Osteoblast (primary cell): ENCODE measurements around the gene DNALI1. TPM values are rescaled to one million over a fixed set of nuclear protein-coding genes. Genes with fewer than 3 reads are reported as not detected.

Source experiments
- DNase-seq: peaks from one replicate; pipeline ENCODE4 v3.0.0; 2011; ENCODE audit warnings: low spot score, mixed read lengths; ENCODE audit not compliant: insufficient read length; ENCODE audit errors: missing footprints
- H2AFZ ChIP-seq: 2 replicates; pipeline ENCODE4 v1.6.0; 2011; ENCODE audit warnings: mild to moderate bottlenecking, low read length
- H3K27ac ChIP-seq: 2 replicates; pipeline ENCODE4 v1.5.1; 2011; ENCODE audit warnings: mild to moderate bottlenecking, low read depth, low read length, moderate library complexity
- H3K27me3 ChIP-seq: 2 replicates; pipeline ENCODE4 v1.6.0; 2012; ENCODE audit warnings: mild to moderate bottlenecking, control low read depth, inconsistent platforms, low read length, moderate library complexity; ENCODE audit not compliant: insufficient read depth
- H3K36me3 ChIP-seq: 2 replicates; pipeline ENCODE4 v1.5.1; 2011; ENCODE audit warnings: mild to moderate bottlenecking, low read length, control low read depth, moderate library complexity; ENCODE audit not compliant: insufficient read depth
- H3K4me1 ChIP-seq: 2 replicates; pipeline ENCODE4 v1.5.1; 2011; ENCODE audit warnings: mild to moderate bottlenecking, low read length, control low read depth, moderate library complexity; ENCODE audit not compliant: insufficient read depth
- H3K4me2 ChIP-seq: 2 replicates; pipeline ENCODE4 v1.6.0; 2011; ENCODE audit warnings: mild to moderate bottlenecking, low read length; ENCODE audit not compliant: insufficient read depth
- H3K4me3 ChIP-seq: fragments of 200-600 bp; sonication (generic); 3 replicates; pipeline ENCODE4 v1.5.1; 2012; ENCODE audit warnings: mild to moderate bottlenecking, low read length, inconsistent platforms; ENCODE audit not compliant: insufficient read depth
- H3K79me2 ChIP-seq: 2 replicates; pipeline ENCODE4 v1.6.0; 2012; ENCODE audit warnings: mild to moderate bottlenecking, low read length, control low read depth, inconsistent platforms; ENCODE audit not compliant: insufficient read depth
- H3K9me3 ChIP-seq: 2 replicates; pipeline ENCODE4 v1.5.1; 2011; ENCODE audit warnings: low read depth, low read length, control low read depth
- H4K20me1 ChIP-seq: 2 replicates; pipeline ENCODE4 v1.6.0; 2012; ENCODE audit warnings: mild to moderate bottlenecking, low read length, control low read depth; ENCODE audit not compliant: insufficient read depth
- CTCF ChIP-seq: IDR thresholded peaks from 2 replicates; pipeline ENCODE4 v1.5.1; 2011; ENCODE audit warnings: mild to moderate bottlenecking, low read depth, low read length, moderate library complexity; ENCODE audit errors: extremely low read depth
- total RNA-seq: library from RNA; depleted of rRNA; stranded (reverse); fragments of >200 nt; gene quantifications from 2 replicates; pipeline ENCODE4 v1.2.3, GENCODE V29; 2012

The DNALI1 gene
- total RNA-seq, 1 donor = 7.2 TPM

DNA sequence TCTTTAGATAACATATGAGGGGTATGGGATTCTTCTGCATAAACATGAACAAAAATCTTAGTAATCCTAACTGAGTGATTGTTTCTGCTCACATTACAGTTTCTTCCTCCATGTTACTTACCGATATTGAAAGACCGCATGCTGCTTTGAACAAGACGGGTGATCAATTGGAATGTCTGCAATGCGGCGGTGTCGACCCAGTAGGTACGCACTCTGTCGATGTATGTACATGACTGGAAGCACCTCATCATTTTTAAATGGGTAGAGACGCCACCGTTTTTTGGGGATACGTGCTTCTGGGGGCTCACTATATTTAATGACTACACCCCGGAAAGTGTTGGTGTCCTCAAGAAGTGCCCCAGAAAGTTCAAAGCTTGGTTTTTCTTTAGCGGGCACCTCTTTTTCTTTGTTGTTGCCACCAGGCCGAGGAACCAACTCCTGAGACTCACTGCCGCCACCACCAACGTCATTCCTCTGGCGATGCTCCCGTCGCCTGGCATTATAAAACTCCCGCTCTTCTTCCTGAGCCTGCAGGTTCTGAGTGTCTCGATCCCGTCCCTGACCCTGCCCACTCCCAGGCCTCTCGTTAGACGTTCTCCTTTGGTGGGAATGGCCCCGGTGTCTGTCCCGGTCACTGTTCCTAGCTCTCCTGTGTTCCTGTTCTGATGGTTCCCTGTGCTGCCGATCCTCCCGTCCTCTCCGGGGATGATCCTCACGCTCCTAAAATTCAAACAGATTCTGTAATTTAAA is 16.5 kb upstream of the DNALI1 start:
- peaks cover 45% of the 10 kb centered on the region for H3K36me3 ChIP-seq
- H2AFZ ChIP-seq = no peak overlapping the region
- peaks cover 11% of the 10 kb centered on the region for H3K79me2 ChIP-seq
- no peak overlapping the region for H3K27ac ChIP-seq
- H3K4me2 ChIP-seq = no peak overlapping the region
- no peaks in the 10 kb centered on the region for H3K27me3 ChIP-seq
- TF ChIP-seq CTCF = no peak
- no peaks in the 10 kb centered on the region for H3K9me3 ChIP-seq
- H3K4me3 ChIP-seq = no peak overlapping the region
- DNase-seq = no peak
- H4K20me1 ChIP-seq = no peaks in the 10 kb centered on the region
- H3K4me1 ChIP-seq = no peaks in the 10 kb centered on the region

DNA sequence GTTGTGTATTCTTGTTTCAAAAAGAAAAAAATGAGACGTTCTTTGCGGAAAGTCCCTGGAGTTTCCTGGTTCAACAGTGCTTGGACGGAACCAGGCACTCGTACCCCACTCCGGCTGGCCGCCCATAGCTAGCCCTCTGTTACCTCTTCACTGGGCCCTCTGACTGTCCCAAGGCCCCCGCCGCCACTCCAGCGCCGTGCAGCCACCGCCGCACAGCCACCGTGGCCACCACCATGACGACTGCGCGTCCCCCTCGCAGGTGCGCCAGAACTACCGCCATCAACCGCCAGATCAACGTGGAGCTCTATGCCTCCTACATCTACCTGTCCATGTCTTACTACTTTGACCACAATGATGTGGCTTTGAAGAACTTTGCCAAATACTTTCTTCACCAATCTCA is 12.2 kb upstream of the DNALI1 start:
- H3K4me3 ChIP-seq = no peak overlapping the region
- TF ChIP-seq CTCF = no peak

DNA sequence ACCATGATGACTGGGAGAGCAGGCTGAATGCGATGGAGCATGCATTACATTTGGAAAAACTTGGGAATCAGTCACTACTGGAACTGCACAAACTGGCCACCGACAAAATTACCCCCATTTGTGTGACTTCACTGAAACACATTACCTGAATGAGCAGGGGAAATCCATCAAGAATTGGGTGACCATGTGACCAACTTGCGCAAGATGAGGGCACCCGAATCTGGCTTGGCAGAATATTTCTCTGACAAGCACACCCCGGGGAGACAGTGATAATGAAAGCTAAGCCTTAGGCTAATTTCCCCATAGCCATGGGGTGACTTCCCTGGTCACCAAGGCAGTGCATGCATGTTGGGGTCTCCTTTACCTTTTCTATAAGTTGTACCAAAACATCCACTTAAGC is 11.7 kb upstream of the DNALI1 start:
- TF ChIP-seq CTCF = no peak
- peaks cover 10% of the 10 kb centered on the region for H3K4me1 ChIP-seq
- peaks cover 6% of the 10 kb centered on the region for H4K20me1 ChIP-seq
- no peak for DNase-seq
- H3K79me2 ChIP-seq = peaks cover 27% of the 10 kb centered on the region
- H3K36me3 ChIP-seq = peaks cover 38% of the 10 kb centered on the region
- no peak overlapping the region for H2AFZ ChIP-seq
- H3K4me2 ChIP-seq = no peak overlapping the region
- H3K4me3 ChIP-seq = no peak overlapping the region
- H3K27ac ChIP-seq = no peak overlapping the region
- no peaks in the 10 kb centered on the region for H3K9me3 ChIP-seq
- H3K27me3 ChIP-seq = no peaks in the 10 kb centered on the region

More for the DNA sequence above, 12.2 kb upstream of the DNALI1 start:
- Histone ChIP-seq H3K79me2 (peaks cover 22% of the 10 kb centered on the region), H2AFZ (no peak overlapping the region), H3K4me1 (peaks cover 5% of the 10 kb centered on the region), H4K20me1 (peaks cover 5% of the 10 kb centered on the region), H3K9me3 (no peaks in the 10 kb centered on the region), H3K27me3 (no peaks in the 10 kb centered on the region), H3K36me3 (peaks cover 43% of the 10 kb centered on the region), H3K27ac (no peak overlapping the region), H3K4me2 (no peak overlapping the region)
- no peak for DNase-seq

GRCh38 chr1:37549341-37549740 is 7.4 kb upstream of the DNALI1 start:
- H3K4me3 ChIP-seq = no peak overlapping the region
- no peaks in the 10 kb centered on the region for H3K27me3 ChIP-seq
- H3K36me3 ChIP-seq = peaks cover 24% of the 10 kb centered on the region
- no peaks in the 10 kb centered on the region for H3K9me3 ChIP-seq
- peak overlapping the region; percentile 35 for H3K27ac ChIP-seq
- no peak overlapping the region for H2AFZ ChIP-seq
- TF ChIP-seq CTCF = no peak
- H3K4me2 ChIP-seq = no peak overlapping the region
- H3K79me2 ChIP-seq = peaks cover 62% of the 10 kb centered on the region
- H3K4me1 ChIP-seq = peaks cover 24% of the 10 kb centered on the region
- H4K20me1 ChIP-seq = peaks cover 18% of the 10 kb centered on the region
- no peak for DNase-seq
